Chondrocyte (in vitro differentiated cells): ENCODE data around the gene CXCL12. TPM values are rescaled to one million over a fixed set of nuclear protein-coding genes. Genes with fewer than 3 reads are reported as not detected.

Experiments
- DNase-seq: peaks from one replicate; pipeline ENCODE4 v3.0.0; 2021; ENCODE audit warnings: mixed read lengths, low spot score
- H3K27ac Mint-ChIP-seq: one replicate; pipeline ENCODE4 v1.8.0; 2021; ENCODE audit warnings: mild to moderate bottlenecking, moderate library complexity, mixed read lengths; ENCODE audit not compliant: unreplicated experiment
- H3K27me3 Mint-ChIP-seq: 2 replicates; pipeline ENCODE4 v1.8.0; 2021; ENCODE audit warnings: low read depth, mixed read lengths
- H3K36me3 Mint-ChIP-seq: 2 replicates; pipeline ENCODE4 v1.8.0; 2021; ENCODE audit warnings: low read depth, mixed read lengths
- H3K4me1 Mint-ChIP-seq: 2 replicates; pipeline ENCODE4 v1.8.0; 2021; ENCODE audit warnings: low read depth, mild to moderate bottlenecking, mixed read lengths
- H3K4me3 Mint-ChIP-seq: one replicate; pipeline ENCODE4 v1.8.0; 2021; ENCODE audit warnings: mild to moderate bottlenecking, moderate library complexity, mixed read lengths; ENCODE audit not compliant: unreplicated experiment
- H3K9me3 Mint-ChIP-seq: 2 replicates; pipeline ENCODE4 v1.8.0; 2021; ENCODE audit warnings: low read depth, mixed read lengths
- total RNA-seq: library from RNA; stranded (reverse); gene quantifications from 3 replicates; pipeline ENCODE4 v1.2.1, GENCODE V29; 2021
- TF ChIP-seq, protein P1 (sequence below): fragments of 200-600 bp; sonication (generic); IDR thresholded peaks from 2 replicates; pipeline ENCODE4 v1.5.0; 2021; ENCODE audit warnings: antibody characterized with exemption, mild to moderate bottlenecking, moderate library complexity

The CXCL12 gene
- total RNA-seq, 1 donor from 2014 or later, result 65.5 TPM

- Mint-ChIP-seq H3K9me3 (peaks cover 7% of the 10 kb centered on the region), H3K4me1 (peaks cover 10% of the 10 kb centered on the region), H3K27ac (no peak overlapping the region), H3K36me3 (peaks cover 3% of the 10 kb centered on the region), H3K4me3 (no peak overlapping the region), H3K27me3 (peaks cover 6% of the 10 kb centered on the region)
- TF ChIP-seq, protein P1, sequence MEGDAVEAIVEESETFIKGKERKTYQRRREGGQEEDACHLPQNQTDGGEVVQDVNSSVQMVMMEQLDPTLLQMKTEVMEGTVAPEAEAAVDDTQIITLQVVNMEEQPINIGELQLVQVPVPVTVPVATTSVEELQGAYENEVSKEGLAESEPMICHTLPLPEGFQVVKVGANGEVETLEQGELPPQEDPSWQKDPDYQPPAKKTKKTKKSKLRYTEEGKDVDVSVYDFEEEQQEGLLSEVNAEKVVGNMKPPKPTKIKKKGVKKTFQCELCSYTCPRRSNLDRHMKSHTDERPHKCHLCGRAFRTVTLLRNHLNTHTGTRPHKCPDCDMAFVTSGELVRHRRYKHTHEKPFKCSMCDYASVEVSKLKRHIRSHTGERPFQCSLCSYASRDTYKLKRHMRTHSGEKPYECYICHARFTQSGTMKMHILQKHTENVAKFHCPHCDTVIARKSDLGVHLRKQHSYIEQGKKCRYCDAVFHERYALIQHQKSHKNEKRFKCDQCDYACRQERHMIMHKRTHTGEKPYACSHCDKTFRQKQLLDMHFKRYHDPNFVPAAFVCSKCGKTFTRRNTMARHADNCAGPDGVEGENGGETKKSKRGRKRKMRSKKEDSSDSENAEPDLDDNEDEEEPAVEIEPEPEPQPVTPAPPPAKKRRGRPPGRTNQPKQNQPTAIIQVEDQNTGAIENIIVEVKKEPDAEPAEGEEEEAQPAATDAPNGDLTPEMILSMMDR, result no peak
- DNase-seq, result no peak
These were observed 35.1 kb upstream of the CXCL12 start for GRCh38 chr10:44419790-44420549.

GRCh38 chr10:44418637-44419036 is 33.7 kb upstream of the CXCL12 start:
- TF ChIP-seq, protein P1, result no peak
- peaks cover 18% of the 10 kb centered on the region for H3K9me3 Mint-ChIP-seq
- H3K27ac Mint-ChIP-seq, result no peak overlapping the region
- no peak overlapping the region for H3K4me3 Mint-ChIP-seq
- H3K4me1 Mint-ChIP-seq, result peaks cover 7% of the 10 kb centered on the region
- peaks cover 6% of the 10 kb centered on the region for H3K27me3 Mint-ChIP-seq
- H3K36me3 Mint-ChIP-seq, result peaks cover 3% of the 10 kb centered on the region
- DNase-seq, result no peak

DNA sequence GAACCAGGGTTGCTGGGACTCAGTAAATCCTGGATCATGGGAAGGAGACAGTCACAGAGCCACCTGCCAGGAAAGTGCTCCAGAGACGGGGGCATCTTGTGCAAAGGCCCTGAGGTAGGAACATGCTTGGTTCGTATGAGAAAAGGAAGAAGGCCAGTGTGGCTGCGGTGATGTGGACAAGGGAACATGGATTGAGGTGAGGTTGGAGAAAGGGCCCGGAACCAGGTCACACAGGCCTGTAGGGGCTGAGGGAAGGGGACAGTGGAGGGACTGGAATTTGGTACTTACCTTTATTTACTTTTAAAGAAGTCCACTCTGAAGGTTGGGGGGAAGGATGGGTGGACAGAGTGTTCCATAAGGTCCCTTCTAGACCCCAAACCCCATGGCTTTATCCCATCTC is 32.9 kb upstream of the CXCL12 start:
- no peak overlapping the region for H3K27ac Mint-ChIP-seq

GRCh38 chr10:44416936-44417335 is 32.0 kb upstream of the CXCL12 start:
- H3K9me3 Mint-ChIP-seq, result peaks cover 21% of the 10 kb centered on the region

More for the DNA sequence above, 32.9 kb upstream of the CXCL12 start:
- H3K9me3 Mint-ChIP-seq, result peaks cover 18% of the 10 kb centered on the region
- H3K4me3 Mint-ChIP-seq, result no peak overlapping the region
- peaks cover 3% of the 10 kb centered on the region for H3K36me3 Mint-ChIP-seq
- H3K27me3 Mint-ChIP-seq, result peaks cover 6% of the 10 kb centered on the region
- peaks cover 7% of the 10 kb centered on the region for H3K4me1 Mint-ChIP-seq
- no peak for DNase-seq
- TF ChIP-seq, protein P1, result no peak

GRCh38 chr10:44416021-44416771 is 31.3 kb upstream of the CXCL12 start:
- Mint-ChIP-seq H3K27ac (no peak overlapping the region), H3K27me3 (no peaks in the 10 kb centered on the region), H3K4me3 (no peak overlapping the region), H3K4me1 (peaks cover 7% of the 10 kb centered on the region), H3K36me3 (peaks cover 3% of the 10 kb centered on the region), H3K9me3 (peaks cover 25% of the 10 kb centered on the region)
- TF ChIP-seq, protein P1, result no peak
- DNase-seq, result no peak

More at GRCh38 chr10:44416936-44417335, 32.0 kb upstream of the CXCL12 start:
- peaks cover 3% of the 10 kb centered on the region for H3K27me3 Mint-ChIP-seq
- no peak overlapping the region for H3K4me3 Mint-ChIP-seq
- peaks cover 7% of the 10 kb centered on the region for H3K4me1 Mint-ChIP-seq
- no peak overlapping the region for H3K27ac Mint-ChIP-seq
- DNase-seq, result no peak
- TF ChIP-seq, protein P1, result no peak
- peaks cover 3% of the 10 kb centered on the region for H3K36me3 Mint-ChIP-seq
